Prostate gland (tissue), 2 donors: ENCODE results near the gene CFAP45.

Experiments used
- POLR2AphosphoS5 ChIP-seq: sonication (generic); formaldehyde crosslinking; IDR thresholded peaks from one replicate; pipeline ENCODE4 v1.6.1; 2017; ENCODE audit warnings: antibody characterized with exemption
- TF ChIP-seq, protein P1 (sequence below), 4 experiments: fragments of 200-600 bp in 2 of 4; fragments of 450-650 bp in 2 of 4; sonication (generic) in 2 of 4; IDR thresholded peaks; 1 replicate in 3 of 4; 2 replicates in 1 of 4; pipeline ENCODE4 v1.5.1; 2016 to 2019; ENCODE audit warnings: antibody characterized with exemption in 4 of 4, mild to moderate bottlenecking in 2 of 4, moderate library complexity in 2 of 4

GRCh38 chr1:159825564-159825963 is 74.4 kb downstream of the CFAP45 start:
- TF ChIP-seq, protein P1, sequence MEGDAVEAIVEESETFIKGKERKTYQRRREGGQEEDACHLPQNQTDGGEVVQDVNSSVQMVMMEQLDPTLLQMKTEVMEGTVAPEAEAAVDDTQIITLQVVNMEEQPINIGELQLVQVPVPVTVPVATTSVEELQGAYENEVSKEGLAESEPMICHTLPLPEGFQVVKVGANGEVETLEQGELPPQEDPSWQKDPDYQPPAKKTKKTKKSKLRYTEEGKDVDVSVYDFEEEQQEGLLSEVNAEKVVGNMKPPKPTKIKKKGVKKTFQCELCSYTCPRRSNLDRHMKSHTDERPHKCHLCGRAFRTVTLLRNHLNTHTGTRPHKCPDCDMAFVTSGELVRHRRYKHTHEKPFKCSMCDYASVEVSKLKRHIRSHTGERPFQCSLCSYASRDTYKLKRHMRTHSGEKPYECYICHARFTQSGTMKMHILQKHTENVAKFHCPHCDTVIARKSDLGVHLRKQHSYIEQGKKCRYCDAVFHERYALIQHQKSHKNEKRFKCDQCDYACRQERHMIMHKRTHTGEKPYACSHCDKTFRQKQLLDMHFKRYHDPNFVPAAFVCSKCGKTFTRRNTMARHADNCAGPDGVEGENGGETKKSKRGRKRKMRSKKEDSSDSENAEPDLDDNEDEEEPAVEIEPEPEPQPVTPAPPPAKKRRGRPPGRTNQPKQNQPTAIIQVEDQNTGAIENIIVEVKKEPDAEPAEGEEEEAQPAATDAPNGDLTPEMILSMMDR (IDR thresholded peaks at IDR 0.05), result no peak
- TF ChIP-seq POLR2AphosphoS5, result no peak
